GM21619 (cell line): ENCODE measurements around the gene ZMYND10.
A peak's percentile ranks its signal among the peaks of the same experiment; 100 is the strongest.

Experiments used
- ATAC-seq: cut with Tn5 transposase; IDR thresholded peaks from one replicate; pipeline ENCODE4 v1.9.1; 2021; ENCODE audit not compliant: unreplicated experiment

ZMYND10 gene

GRCh38 chr3:50327129-50327528 lies 18.4 kb downstream of the ZMYND10 start:
- ATAC-seq: no peak

GRCh38 chr3:50326182-50326541 lies 19.4 kb downstream of the ZMYND10 start:
- ATAC-seq: no peak

GRCh38 chr3:50325497-50326181 lies 19.9 kb downstream of the ZMYND10 start:
- ATAC-seq: no peak

- no peak for ATAC-seq
These were observed 20.4 kb downstream of the ZMYND10 start for GRCh38 chr3:50325113-50325480.

GRCh38 chr3:50324351-50325112 lies 21.0 kb downstream of the ZMYND10 start:
- no peak for ATAC-seq

- ATAC-seq: no peak
These were observed 21.8 kb downstream of the ZMYND10 start for GRCh38 chr3:50323614-50324199.

GRCh38 chr3:50323092-50323600 lies 22.4 kb downstream of the ZMYND10 start:
- ATAC-seq: no peak

GRCh38 chr3:50322386-50323091 lies 23.0 kb downstream of the ZMYND10 start, which contains the start of gene HYAL2:
HYAL2 (minus strand) TSS chr3:50322745; CDS start chr3:50320489, 2,256 bp downstream.
- no peak for ATAC-seq

- no peak for ATAC-seq
These were observed 23.5 kb downstream of the ZMYND10 start for GRCh38 chr3:50322115-50322385.

GRCh38 chr3:50321336-50322114 lies 24.0 kb downstream of the ZMYND10 start:
- ATAC-seq: peak; percentile 77

GRCh38 chr3:50320853-50321335 lies 24.6 kb downstream of the ZMYND10 start:
- ATAC-seq: peak; percentile 43

GRCh38 chr3:50319894-50320625 lies 25.5 kb downstream of the ZMYND10 start:
- no peak for ATAC-seq

GRCh38 chr3:50319181-50319893 lies 26.2 kb downstream of the ZMYND10 start:
- no peak for ATAC-seq

GRCh38 chr3:50318615-50319014 lies 26.9 kb downstream of the ZMYND10 start:
- ATAC-seq: no peak

GRCh38 chr3:50318163-50318562 lies 27.4 kb downstream of the ZMYND10 start:
- no peak for ATAC-seq

- ATAC-seq: no peak
These were observed 28.2 kb downstream of the ZMYND10 start for GRCh38 chr3:50317300-50317699.

GRCh38 chr3:50316657-50317242 lies 28.8 kb downstream of the ZMYND10 start:
- ATAC-seq: no peak

GRCh38 chr3:50314816-50315215 lies 30.7 kb downstream of the ZMYND10 start:
- ATAC-seq: no peak

GRCh38 chr3:50314342-50314741 lies 31.2 kb downstream of the ZMYND10 start:
- ATAC-seq: no peak
